DMS53 (cell line): ENCODE results near the gene ZNF784.
"Not testable (repeated sequence)": the region's sequence is repeated elsewhere in the genome, so short reads cannot be mapped to it uniquely, and the experiment has no call there.

Experiments used
- DNase-seq: peaks from one replicate; lab custom pipeline; 2025; lab: John Stamatoyannopoulos, UW

Gene ZNF784

DNA sequence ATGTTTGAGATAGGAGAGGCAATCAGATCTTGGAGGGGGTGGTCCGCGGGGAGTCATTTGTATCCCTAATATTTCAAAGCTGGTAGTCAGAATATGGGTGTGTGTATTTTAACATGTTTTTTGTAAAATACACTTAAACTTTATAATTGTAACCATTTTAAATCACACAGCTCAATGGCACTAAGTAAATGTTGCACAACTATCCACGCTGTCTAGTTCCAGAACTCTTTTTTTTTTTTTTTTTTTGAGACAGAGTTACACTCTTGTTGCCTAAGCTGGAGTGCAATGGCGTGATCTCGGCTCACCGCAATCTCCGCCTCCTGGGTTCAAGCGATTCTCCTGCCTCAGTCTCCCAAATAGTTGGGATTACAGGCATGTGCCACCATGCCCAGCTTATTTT lies 40.5 kb downstream of the ZNF784 start:
- not testable (repeated sequence) for DNase-seq

DNA sequence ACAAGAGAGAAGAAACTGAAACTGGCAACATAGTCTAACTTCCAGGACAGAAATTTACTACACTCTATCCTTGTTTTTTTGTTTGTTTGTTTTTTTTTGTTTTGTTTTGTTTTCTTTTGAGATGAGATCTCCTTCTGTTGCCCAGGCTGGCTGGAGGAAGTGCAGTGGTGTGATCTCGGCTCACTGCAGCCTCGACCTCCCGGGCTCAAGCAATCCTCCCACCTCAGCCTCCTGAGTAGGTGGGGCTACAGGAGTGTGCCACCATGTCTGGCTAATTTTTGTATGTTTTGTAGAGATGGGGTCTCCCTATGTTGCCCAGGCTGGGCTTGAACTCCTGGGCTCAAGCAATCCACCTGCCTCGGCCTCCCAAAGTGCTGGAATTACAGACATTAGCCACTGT lies 42.1 kb downstream of the ZNF784 start:
- not testable (repeated sequence) for DNase-seq

DNA sequence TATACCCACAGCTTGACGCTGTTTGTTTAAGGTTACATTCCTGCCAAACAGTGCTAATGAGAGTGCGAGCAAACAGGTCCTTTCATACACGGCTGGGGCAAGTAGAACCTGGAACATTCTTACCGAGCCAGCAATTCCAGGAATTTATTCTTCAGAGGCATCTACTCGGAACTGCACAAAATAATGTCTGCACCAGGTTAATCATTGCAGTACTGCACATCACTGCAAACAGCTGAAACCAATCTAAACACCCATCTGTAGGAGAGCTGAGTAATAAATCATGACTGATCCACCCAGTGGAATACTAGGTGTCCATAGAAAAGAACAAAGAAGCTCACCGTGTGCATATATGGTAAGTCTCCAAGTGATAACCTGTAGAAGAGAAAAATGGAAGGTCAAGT lies 42.5 kb downstream of the ZNF784 start:
- DNase-seq = peak; percentile 84

DNA sequence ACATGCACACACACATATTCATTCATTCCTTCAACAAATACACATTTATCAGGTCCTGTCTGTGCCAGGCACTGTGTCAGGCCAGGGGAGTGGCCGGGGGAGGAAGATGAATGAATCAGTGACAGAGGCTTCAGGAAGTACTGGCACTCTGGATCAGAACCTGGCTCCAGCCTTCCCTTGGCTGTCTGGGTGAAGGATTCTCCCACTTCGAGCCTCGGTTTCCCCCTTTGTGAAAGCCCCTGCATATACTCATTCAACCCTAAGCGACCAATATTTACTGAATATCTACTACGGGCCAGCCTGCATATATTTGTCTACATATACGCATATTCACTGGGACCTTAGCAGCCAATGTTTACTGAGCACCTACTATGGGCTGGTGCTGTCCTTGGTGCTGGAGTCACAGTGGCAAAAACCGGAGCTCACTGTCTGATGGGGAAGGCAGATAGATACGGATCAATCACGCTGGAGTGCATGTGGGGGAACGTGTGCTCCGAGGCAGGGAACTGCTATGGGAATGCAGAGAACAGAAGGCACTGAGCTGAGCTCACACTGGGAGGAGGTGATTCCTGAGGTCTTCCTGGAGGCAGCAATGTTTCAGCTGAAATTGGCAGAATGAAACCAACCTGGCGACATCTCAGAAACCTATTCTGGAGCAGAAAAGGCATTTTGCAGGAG lies 43.1 kb downstream of the ZNF784 start:
- DNase-seq = peak; percentile 78

DNA sequence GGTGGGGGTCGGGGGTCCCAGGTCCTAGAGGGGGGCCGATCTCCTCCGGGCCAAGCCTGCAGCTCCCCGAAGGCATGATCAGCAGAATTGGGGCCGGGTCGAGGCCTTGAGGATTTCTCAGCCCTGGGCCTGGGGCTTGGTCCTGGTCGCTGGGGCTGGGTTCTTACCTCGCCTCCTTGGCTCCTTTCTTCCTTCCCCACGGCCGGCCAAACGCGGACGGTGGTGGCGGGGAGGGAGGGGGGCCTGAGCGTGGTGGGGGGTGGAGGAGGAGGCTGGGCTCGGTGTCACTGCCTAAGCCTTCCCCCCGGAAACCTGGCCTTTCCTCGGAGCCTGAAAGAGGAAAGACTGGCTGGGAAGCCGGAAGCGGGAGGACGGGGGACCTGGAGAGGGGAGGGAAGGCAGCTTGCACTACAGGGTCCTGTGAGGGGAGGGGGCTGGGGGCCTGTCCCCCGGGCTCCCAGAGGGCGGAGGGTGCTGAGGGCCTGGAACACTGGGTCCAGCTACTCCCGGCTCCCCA lies 43.7 kb downstream of the ZNF784 start, which contains the start of gene ZNF579:
Gene ZNF579 (minus strand): TSS at position 221 of the 517 bp plus-strand sequence. CDS start 1,209 bp downstream, outside the sequence.
- DNase-seq = peak; percentile 95

DNA sequence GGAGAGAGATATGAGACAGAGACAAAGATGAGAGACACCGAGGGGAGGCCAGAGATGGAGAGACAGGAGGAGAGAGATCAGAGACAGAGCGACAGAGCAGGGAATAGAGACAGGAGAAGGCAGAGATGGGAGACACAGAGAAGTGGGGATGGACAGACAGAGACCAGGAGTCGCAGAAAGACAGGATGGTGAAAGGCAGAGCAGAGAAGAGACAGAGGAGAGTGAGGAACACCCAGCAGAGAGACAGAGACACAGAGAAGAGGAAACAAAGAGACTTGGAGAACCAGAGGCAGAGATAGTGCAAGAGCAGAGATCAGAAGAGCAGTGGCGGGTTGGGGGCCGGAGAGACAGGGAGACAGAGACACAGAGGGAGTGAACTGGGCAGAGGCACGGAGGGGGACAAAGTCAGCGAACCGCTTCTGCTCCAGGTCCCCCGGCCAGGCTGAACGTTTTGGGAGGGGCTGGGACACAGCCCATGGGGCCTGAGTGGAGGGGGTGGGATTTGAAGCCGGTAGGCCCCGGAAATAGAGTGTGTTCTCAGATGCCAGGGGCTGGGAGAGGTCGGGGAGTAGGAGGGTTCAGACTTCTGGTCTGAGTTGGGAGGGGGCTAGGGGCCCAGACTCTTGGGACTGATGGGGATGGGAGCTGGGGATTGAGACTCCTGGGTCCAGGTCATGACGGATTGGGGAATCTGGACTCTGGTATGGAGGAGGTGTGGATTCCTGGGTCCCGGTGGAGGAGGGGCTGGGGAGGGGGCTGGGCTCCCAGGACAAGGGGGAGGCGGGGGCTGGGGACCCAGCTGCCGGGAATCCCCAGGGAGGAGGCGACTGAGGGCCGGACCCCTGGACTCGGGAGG lies 44.4 kb downstream of the ZNF784 start:
- peak; percentile 44 for DNase-seq

DNA sequence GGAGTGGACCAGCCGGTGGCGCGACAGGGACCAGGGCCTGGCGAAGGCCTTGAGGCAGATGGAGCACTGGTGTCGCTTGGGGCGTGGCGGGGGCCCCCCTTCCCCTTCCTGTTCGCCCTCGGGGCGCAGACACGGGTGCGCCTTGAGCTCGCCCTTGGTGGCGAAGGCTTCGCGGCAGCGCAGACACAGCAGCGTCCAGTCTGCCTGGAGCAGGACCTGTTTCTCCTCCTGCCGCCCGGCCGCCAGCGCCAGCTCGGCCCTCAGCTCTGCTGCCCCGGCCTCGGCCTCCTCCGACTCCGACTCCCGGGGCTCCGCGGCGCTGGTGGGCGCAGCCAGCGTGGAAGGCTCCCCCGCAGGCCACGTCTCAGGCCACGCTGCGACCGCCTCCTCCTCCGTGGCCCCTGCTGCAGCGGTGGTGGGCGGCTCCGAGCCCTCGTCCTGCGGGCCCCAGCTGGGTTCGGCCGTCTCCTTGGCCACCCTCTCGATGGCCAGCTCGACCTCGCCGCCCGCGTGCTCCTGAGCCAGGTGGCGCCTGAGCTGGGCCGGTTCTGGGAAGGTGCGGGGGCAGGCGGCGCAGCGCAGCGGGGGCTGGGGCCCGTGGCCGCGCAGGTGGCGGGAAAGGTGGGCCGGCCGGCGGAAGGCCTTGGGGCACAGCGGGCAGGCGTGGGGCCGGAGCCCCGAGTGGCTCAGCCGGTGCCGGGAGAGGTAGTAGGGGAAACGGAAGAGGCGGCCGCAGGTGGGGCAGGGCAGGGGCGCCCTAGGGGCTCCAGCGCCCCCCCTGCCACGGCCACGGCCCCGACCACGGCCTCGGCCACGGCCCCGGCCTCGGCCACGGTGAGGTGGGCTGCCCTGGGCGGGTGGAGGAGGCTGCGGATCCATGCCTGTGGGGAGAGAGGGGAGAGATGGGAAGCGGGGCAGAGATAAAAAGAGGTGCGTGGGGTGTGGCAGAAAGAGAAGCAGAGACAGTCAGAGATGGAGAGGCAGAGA lies 45.3 kb downstream of the ZNF784 start:
- DNase-seq = no peak

DNA sequence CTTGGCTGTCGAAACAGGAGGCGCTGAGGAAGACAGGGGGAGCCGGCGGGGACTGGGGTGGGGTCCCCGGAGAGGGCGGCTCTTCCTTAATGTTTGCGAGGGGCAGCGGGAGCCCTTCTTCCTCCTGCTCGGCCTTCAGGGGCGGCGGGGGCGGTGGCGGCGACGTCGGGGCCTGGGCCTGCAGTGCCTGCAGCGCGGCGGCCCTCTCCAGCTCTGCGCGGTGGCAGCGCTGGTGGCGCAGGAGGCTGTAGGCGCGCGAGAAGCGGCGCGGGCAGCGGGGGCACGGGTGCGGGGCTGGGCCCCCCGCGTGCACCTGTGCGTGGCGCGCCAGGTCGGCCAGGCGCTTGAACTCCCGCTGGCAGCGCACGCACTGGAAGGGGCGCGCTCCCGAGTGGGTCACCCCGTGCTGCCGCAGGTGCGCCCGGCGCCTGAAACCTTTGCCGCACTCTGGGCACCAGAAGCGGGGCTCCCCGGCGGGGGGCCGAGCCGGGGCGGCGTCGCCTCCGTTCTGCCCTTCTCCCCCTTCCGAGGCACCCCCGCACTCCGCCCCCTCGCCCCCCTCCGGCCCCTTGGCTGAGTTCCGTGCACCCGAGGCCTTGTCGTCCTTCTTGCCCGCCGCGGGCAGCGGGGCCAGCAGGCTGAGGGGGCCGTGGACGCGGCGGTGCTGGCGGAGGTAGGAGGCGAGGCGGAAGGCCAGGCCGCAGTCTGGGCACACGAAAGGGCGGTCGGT lies 46.2 kb downstream of the ZNF784 start:
- no peak for DNase-seq

DNA sequence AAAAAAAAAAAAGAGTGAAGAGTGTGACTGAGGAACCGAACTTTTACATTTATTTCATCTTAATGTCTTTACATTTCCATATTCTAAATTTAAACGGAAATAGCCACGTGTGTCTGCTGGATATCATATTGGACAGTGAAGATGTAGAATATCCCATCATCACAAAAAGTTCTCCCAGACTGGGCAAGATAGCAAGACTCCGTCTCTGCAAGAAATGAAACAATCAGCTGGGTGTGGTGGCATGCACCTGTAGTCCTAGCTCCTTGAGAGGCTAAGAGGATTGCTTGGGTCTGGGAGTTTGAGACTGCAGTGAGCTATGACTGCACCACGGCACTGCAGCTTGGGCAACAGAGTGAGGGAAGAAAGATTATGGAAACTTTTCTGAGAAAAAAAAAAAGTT lies 47.6 kb downstream of the ZNF784 start:
- DNase-seq = no peak

DNA sequence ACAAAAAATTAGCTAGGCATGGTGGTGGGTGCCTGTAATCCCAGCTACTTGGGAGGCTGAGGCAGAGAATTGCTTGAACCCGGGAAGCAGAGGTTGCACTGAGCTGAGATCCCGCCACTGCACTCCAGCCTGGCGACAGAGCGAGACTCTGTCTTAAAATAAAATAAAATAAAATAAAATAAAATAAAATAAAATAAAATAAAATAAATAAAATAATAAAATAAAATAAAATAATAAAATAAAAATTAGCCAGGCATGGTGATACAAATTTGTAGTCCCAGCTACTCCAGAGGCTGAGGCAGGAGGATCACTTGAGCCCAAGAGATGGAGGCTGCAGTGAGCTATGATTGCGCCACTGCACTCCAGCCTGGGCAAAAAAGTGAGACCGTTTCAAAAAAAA lies 50.4 kb downstream of the ZNF784 start:
- not testable (repeated sequence) for DNase-seq
